ENCODE measurements around the gene CECR2.

CECR2 gene

DNA sequence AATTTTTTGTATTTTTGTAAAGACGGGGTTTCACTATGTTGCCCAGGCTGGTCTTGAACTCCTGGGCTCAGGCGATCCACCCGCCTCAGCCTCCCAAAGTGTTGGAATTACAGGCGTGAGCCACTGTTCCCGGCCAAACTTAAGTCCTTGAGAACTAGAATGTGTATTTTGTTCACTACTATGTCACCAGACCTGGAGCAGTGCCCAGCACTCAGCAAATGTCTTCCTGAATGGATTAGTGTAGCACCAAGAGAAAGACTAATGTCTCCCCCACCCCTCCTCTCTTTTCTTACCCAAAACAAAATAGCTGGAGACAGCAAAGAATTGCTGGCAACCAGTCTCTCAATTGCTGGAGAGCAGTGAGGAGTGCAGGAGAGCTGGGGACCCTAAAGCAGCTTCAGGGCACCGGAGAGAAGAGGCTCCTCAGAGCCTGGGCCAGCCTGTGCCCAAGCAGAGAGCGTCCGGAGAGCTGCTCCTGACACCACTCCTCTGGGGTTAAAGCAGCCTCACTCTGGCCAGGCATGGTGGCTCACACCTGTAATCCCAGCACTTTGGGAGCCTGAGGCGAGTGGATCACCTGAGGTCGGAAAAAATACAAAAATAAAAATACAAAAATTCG lies 209.0 kb downstream of the CECR2 start:
- DNase-seq, result no peak

DNA sequence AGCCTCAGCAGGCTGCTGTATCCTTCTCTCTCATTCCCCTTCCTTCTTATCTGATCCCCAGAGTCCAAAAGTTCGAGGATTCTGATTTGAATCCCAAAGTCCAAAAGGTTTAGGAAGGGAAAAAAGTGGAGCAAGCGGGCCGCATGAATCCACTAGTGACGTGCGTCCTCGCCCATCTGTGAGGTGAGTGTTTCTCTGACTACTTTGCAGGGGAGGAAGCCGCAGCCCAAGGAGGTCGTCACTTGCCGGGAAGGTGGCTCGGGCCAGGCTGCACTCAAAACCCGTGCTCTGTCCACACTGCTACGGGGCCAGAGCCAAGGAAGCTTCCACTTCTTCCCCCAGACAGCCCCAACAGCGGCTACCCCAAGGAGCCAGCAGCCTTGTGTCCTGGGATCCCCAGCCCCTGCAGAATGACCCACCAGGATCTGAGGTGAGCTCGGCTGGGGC lies 210.3 kb downstream of the CECR2 start:
- DNase-seq, result no peak

DNA sequence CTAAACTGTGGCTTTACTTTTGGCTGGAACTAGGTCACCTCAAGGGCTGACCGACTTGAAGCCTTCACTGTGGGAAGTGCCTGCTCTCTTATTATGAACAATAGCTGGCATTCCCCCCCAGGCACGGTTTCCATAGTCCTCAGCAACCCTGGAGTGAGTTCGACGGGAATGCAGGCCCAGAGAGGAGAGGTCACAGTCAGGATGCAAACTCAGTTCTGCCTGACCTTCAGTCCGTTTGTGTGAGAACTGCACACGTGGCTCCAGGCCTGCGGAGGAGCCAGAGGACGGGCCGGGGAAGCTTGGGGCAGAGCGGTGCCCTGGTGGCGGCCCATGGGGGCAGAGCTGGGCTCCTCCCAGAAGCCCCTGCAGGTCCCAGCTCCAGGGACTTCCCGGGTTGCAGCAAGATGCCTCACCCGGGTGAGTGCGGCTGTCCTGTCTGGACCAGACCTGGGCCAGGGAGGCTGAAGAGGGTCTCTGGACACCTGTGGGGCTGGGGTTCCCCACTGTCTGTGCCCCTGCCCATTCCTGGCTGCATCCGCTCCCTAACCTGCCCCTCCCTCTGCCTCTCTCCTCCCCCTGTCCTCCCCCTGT lies 211.3 kb downstream of the CECR2 start:
- no peak for DNase-seq

DNA sequence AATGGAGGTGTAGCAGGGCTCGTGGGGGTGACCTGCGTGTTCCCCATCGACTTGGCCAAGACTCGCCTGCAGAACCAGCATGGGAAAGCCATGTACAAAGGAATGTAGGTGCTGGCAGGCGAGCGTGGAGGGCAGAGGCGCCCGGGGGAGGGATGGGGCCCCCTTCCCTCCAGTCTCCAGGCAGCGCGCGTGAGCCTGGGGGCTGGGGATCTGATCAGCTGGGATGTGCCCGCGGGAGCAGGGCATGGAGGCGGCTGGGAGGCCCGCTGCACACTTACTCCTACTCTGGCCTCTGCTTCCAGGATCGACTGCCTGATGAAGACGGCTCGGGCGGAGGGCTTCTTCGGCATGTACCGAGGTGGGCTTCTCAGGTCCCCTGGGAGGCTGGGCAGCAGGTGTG lies 211.8 kb downstream of the CECR2 start:
- DNase-seq, result no peak

DNA sequence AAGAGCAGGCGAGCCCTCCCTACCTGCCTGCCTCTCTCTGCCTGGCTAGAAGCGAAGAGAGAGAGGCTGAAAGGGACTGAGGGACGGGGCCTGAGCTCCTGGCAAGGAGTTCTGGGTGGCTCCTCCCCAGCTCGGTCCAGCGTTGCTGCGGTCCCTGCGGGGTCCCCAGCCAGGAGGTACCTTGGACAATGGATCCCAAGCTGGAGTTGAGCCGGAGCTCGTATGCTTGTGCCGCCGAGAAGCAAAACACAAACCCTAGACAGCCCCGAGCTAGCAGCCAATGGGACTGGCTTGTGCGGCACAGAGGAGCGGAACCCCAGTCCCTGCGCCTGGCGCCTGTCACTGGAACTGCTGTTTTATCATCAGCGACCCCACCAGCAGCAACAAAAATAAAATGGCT lies 212.4 kb downstream of the CECR2 start:
- no peak for DNase-seq

DNA sequence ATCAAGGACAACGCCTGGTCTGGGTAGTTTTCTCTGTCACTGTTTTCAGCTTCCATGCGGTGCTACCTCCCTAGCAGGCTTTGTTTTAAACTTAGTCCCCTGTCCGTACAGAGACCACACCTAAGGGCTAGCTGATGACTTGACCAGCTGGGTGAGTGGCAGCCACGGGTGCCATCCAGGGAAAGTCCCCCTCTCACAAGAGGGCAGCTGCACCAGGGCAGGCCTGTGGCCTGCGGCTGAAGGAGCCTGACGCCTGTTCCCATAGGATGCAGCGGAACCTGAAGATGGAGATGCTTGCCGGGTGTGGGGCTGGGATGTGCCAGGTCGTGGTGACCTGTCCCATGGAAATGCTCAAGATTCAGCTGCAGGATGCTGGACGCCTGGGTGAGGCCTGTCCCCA lies 213.9 kb downstream of the CECR2 start:
- no peak for DNase-seq

DNA sequence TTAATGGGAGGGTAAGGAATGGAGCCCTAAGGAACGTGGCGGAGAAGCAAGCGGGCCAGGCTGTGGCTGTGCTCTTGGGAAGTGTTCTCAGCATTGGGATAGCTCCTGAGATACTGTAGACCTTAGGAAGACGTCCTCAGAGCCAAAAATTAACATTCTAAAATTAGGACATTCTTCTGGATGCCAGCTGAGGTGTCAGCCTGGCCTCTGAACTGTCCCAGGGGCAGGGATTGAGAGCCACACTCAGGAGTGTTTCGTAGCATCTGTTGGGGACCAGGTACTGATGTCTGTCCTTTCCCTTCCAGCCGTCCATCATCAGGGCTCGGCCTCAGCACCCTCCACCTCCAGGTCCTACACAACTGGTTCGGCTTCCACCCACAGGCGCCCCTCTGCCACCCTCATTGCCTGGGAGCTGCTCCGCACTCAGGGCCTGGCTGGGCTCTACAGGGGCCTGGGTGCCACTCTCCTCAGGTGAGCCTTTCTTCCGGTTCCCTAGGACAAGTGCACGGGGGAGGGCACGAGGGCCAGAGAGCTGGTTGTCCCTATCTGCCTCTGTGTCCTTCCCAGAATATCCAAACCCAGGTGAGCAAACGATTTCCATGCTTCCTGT lies 217.7 kb downstream of the CECR2 start:
- DNase-seq, result no peak

DNA sequence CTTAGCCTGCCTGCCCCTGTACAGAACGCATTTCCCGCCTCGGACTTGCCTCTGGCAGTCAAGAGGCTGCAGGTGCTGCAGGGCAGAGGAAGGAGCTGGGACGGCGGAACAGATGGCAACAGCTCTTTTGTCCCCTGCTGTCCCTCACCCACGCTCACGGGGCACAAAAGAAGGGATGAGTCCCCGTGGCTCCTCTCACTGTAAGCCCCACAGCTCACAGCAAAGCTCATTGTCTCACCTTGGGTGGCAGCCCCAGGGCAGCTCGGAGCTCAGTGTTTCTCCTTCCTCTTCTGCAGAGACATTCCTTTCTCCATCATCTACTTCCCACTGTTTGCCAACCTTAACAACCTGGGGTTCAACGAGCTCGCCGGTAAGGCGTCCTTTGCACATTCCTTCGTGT lies 218.4 kb downstream of the CECR2 start:
- no peak for DNase-seq

DNA sequence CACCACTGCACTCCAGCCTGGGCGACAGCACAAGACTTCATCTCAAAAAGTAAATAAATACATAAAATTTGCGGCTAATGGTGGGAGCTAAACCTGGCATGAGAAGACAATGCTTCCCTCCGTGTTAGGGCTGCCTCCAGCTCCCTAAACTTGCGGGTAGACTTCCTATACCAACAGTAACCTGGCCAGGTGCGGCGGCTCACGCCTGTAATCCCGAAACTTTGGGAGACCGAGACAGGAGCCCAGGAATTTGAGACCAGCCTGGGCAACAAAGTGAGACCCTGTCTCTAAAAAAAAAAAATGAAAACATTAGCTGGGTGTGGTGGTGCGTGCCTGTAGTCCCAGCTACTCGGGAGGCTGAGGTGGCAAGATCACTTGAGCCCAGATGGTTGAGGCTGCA lies 219.3 kb downstream of the CECR2 start:
- no peak for DNase-seq

DNA sequence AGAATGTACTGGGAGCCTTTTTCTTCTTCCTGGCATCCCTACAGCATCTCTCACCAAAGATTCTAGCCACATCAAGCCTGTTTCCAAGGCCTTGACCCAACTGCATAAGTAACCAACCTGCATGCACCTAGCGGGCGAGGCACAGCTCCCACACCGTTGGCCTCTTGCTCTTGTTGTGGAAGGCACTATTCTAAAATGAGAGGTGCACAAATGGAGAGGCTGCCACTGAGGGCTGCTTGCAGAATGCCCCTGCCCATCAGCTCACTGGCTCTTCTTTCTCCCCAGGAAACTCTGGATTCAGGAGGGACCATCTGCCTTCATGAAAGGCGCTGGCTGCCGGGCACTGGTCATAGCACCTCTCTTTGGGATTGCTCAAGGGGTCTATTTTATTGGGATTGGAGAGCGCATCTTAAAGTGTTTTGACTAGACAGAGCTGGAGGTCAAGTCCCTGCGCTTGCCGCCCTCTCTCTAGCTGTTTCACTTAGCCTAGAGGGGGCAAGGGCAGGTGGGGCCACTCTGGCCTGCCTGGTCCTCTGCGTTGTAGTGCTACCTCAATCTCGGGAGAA lies 220.6 kb downstream of the CECR2 start:
- no peak for DNase-seq

DNA sequence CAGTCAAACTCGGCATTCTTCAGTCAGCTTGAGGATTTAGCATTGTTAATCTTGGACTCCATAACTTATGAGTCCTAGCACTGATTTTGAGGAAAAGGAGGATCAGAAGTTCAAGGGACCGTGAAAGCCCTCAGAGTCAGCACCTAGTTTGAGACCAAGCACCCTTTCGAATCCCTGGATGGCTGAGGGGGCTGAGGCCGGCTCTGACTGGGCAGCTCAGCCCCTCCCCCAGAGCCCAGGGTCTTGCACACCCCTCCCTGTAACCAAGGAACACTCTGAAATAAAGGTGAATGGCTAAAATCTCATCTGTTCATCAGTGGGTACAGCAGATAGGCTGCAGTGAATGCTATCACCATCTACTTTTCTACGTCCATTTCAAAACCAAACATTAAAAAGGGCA lies 221.3 kb downstream of the CECR2 start:
- no peak for DNase-seq

DNA sequence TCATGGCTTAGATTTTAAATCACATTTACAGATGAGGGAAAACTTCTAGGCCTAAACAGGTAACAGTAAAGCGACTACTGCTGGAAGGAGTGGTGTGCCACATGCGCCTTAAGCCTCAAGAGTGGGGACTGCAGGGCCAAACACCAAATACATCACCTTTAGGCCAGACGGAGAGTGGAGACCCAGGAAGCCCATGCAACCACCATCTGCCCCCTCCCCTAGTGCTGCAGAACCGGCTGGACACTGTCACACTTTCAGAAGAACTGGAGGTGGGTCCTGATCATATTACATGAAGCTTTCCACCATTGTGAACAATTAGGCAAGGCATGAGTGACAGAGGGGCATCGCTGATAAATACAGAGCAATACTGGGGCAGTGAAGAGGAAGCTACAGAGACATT lies 222.9 kb downstream of the CECR2 start:
- DNase-seq, result no peak

DNA sequence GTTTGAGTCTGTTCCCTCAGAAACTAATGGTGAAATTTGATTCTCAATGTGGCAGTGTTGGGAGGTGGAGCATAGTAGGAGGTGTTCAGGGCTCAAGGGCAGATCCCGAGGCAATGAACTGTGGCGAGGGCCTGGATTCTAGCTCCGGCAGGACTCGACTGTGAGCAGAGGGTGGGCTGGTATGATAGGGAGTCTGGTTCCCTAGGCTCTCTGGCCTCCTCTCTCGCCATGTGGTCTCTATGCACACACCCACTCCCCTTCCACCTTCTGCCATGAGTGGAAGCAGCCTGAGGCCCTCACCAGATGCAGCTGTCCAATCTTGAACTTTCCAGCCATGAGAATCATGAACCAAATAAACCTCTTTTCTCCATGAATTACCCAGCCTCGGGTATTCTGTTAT lies 227.0 kb downstream of the CECR2 start:
- DNase-seq, result no peak

DNA sequence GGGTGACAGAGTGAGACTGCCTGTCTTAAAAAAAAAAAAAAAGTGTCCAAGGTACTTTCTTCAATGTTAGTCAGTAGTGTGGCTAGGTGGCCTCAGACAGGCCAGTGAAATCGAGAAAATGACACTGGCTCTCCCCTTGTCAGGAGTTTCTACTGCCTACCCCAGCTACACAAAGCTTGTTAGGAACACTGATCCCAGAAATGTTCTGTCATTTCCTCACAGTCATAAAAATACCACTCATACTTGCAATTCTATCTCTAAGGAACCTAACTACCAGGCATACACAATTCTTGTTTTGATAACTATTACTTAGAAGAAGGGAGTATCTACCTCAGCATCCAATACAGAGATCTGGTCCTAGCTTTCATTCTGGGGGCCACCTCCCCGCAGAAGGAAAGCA lies 228.0 kb downstream of the CECR2 start:
- no peak for DNase-seq

DNA sequence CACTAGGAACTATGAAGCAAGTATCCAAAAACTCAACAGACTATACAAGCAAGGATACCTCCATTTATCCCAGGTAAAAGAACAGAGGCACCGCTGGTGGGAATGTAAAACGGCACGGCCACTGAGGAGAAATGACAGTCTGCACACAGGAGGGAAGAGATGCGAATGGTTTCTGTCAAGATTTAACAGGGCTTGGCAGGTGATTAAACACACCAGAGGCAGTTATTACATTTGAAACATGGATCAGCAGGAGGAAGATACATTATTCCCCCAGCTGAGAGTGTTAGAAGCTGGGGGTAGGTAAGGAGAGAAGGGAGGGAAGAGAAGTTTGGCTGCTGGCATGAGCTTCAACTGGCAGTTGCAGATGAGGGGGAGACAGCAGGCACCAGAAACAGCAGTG lies 229.1 kb downstream of the CECR2 start:
- no peak for DNase-seq

DNA sequence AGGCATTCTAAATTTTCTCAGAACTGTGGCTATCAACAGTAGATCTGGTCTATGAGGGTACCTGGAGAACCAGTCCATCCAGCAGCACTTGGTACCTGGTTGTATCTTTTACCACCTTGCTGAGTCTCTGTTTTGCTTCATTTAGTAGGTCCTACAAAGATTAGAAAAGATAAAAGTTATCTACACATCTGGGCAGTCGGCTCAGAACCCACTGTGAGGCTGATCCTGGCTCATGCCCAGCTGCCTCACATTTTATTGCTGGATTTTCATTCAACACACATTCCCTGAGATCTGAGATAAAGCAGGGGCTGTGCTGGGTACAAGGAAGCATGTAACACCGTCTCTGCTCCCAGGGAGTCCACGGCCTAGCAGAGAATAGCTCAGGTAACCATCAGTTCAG lies 231.8 kb downstream of the CECR2 start:
- no peak for DNase-seq

DNA sequence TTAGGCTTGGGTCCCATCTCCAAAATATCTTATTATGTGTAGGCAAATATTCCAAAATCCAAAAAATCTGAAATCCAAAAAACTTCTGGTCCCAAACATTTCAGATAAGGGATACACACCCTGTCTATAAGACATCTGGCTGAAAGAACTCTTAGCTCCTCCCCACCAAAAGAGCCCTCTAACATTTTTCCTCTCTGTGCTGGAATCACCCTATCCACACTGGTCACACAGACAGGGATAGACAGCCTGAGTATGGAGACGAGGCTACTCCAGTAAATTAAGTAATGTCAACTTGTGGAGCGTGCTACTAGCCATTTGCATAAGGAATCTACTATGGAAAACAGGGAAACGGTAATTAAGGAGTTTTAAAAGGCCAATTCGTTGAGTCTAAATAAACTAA lies 234.4 kb downstream of the CECR2 start:
- no peak for DNase-seq

DNA sequence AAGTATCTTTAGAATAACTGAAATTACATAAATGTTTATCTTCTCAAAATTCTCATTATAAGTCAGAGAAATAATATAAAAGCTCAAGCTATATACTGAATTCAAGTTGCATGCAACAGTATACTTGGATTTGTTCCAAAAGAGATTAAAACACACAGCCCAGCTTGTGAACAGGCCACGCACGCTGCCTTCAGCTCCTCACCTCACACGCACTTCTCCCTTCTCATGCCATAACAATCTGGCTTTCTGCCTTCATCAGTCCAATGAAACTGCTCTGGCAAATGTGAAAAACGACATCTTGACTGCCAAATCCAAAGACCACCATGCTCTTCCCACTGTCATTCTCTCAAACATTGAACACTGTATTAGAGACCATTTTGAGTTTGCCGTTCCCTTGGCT lies 237.2 kb downstream of the CECR2 start:
- DNase-seq, result no peak
